ES-I3 (cell line): ENCODE data around the gene PEX5L.
"Not testable (repeated sequence)": the region's sequence is repeated elsewhere in the genome, so short reads cannot be mapped to it uniquely, and the experiment has no call there.

Experiments
- H3K36me3 ChIP-seq: 2 replicates; pipeline ENCODE4 v1.6.1; 2013; ENCODE audit warnings: mild to moderate bottlenecking, low read length, control low read depth, moderate library complexity; ENCODE audit not compliant: insufficient read depth
- H3K4me1 ChIP-seq: 2 replicates; pipeline ENCODE4 v1.6.1; 2013; ENCODE audit warnings: mild to moderate bottlenecking, control low read depth, low read length; ENCODE audit not compliant: insufficient read depth
- H3K9ac ChIP-seq: 2 replicates; pipeline ENCODE4 v1.6.1; 2013; ENCODE audit warnings: low read depth, mild to moderate bottlenecking, low read length, moderate library complexity
- H3K9me3 ChIP-seq: 2 replicates; pipeline ENCODE4 v1.6.1; 2013; ENCODE audit warnings: mild to moderate bottlenecking, low read length, moderate library complexity; ENCODE audit not compliant: control insufficient read depth, insufficient read depth

PEX5L gene, protein sequence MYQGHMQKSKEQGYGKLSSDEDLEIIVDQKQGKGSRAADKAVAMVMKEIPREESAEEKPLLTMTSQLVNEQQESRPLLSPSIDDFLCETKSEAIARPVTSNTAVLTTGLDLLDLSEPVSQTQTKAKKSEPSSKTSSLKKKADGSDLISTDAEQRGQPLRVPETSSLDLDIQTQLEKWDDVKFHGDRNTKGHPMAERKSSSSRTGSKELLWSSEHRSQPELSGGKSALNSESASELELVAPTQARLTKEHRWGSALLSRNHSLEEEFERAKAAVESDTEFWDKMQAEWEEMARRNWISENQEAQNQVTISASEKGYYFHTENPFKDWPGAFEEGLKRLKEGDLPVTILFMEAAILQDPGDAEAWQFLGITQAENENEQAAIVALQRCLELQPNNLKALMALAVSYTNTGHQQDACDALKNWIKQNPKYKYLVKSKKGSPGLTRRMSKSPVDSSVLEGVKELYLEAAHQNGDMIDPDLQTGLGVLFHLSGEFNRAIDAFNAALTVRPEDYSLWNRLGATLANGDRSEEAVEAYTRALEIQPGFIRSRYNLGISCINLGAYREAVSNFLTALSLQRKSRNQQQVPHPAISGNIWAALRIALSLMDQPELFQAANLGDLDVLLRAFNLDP

DNA sequence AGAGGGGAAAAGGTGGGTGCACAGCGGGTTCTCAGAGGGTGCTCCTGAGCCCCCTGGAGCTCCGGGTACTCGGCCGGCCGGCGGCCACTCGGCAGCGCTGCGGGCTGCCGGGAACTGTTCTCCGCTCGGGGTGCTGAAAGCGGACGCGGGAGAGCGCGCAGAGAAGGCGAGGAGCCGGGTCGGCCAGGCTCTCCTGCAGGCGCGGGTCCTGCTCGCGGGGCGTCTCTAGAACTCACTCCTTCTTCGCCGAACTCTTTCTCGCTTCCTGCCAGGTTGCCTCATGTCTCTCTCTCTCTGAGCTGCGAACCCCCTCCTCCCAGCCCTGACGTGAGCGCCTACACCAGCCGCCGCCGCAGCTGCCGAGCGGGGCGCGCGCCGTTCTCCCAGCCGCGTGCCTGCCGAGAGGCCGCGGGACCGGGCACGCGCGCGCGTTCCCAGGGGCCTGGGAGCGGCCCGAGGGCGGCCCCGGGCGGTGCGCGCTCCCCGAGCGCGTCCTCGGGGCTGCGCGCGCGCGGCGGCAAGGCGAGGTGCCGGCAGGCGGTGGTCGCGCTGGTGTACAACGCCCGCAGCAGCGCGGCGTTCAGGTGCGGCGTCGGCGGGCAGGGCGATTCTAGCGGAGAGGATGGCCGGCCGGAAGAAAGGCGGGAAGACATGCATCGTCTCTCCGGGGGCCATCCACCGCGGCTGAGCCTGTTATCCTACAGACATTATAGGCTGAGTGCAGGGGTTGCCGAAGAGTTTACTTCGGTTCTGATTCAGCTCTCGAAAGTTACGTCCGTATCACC, at the start of gene PEX5L:
Gene PEX5L (minus strand): TSS at position 267 of the 785 bp plus-strand sequence. CDS start 338 bp downstream, outside the sequence.
- Histone ChIP-seq H3K4me1 (no peaks in the 10 kb centered on the region), H3K9me3 (no peaks in the 10 kb centered on the region), H3K36me3 (no peaks in the 10 kb centered on the region), H3K9ac (peak within 1 kb of the TSS; percentile 50)

DNA sequence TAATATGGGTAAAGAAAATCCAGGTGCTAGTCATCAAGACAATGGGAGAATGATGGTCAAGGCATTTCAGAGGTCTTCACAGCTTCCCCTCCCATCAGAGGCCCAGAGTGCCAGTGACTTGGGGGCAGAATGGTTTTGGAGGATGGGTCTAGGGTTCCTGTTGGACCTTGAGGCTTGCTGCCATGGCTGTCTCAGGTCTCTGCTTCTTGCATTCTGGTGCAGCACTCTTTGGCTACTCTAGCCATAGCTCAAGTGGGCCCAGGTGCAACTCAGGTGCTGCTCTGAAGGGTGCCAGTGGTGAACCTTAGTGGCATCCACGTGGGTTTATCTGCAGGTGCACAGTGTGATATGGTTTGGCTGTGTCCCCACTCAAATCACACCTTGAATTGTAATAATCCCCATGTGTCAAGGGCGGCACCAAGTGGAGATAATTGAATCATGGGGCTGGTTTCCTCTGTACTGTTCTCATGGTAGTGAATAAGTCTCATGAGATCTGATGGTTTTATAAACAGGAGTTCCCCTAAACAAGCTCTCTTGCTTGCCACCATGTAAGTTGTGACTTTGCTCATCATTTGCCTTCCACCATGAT, 48.5 kb upstream of the PEX5L start:
- no peaks in the 10 kb centered on the region for H3K36me3 ChIP-seq
- no peaks in the 10 kb centered on the region for H3K4me1 ChIP-seq
- H3K9ac ChIP-seq: no peak overlapping the region
- no peaks in the 10 kb centered on the region; the same call in 1 of the 2 replicates for H3K9me3 ChIP-seq

DNA sequence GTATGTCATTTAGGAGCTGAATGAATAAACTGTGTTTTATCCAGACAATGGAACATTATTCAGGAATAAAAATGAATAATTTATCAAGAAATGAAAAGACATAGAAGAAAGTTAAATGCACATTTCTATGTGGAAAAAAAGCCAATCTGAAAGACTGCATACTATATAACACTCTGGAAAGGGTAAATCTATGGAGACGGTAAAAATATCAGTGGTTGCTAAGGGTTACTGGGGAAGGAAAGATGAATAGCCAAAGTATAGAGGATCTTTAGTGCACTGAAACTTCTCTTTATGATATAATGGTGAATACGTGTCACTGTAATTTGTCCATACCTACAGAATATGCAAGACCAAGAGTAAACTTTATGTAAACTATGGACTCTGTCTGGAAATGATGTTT, 46.0 kb upstream of the PEX5L start:
- no peaks in the 10 kb centered on the region; the same call in 1 of the 2 replicates for H3K9me3 ChIP-seq
- no peaks in the 10 kb centered on the region for H3K36me3 ChIP-seq
- H3K9ac ChIP-seq: no peak overlapping the region
- H3K4me1 ChIP-seq: no peaks in the 10 kb centered on the region

DNA sequence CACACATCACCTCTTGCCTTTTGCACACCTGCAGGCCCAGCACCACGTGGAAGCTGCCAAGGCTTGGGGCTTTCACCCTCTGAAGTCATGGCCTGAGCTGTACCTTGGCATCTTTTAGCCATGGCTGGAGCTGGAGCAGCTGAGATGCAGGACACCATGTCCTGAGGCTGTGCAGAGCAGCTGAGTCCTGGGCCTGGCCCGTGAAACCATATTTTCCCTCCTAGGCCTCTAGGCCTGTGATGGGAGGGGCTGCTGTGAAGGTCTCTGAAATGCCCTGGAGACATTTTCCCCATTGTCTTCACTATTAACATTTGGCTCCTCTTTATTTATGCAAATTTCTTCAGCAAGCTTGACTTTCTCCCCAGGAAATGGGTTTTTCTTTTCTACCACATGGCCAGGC, 41.9 kb upstream of the PEX5L start:
- Histone ChIP-seq H3K9me3 (no peaks in the 10 kb centered on the region; the same call in 1 of the 2 replicates), H3K9ac (no peak overlapping the region), H3K4me1 (no peaks in the 10 kb centered on the region), H3K36me3 (no peaks in the 10 kb centered on the region)

DNA sequence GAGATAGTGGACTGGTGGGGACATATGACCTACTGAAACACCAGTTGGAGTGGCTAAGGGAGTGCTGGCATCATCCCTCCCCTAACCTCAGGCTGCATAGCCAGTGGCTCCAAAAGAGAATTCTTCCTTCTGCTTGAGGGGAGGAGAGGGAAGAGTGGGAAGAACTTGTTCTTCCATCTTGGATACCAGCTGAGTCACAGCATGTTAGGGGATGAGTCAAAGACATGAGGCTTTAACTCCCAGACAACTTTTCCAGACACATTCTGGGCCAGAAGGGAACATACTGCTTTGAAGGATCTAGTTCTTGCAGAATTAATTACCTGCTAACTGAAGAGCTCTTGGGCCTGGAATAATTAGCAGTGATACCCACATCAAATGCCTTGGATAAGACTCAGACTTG, 36.8 kb upstream of the PEX5L start:
- Histone ChIP-seq H3K4me1 (peaks cover 13% of the 10 kb centered on the region; the same call in 1 of the 2 replicates), H3K36me3 (no peaks in the 10 kb centered on the region), H3K9me3 (no peaks in the 10 kb centered on the region), H3K9ac (no peak overlapping the region)

DNA sequence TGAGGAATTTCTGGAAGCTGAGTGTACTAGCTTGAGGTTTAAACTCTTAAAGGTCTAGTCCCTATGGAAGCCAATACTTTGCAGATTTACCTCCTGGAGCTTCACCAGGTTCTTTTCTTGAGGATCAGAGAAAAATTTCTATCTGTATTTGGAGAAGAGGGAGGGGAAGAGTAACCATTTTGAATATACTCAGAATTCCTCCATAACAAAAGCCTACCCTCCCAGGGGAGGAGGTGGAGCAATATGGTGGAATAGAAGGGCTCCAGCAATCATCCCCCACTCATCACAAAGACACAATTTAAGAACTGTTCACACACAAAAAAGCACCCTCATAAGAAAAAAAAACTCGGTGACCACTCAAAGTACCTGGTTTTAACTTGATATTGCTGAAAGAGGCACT, 36.0 kb upstream of the PEX5L start:
- Histone ChIP-seq H3K4me1 (peaks cover 13% of the 10 kb centered on the region; the same call in 1 of the 2 replicates), H3K9ac (no peak overlapping the region), H3K9me3 (no peaks in the 10 kb centered on the region), H3K36me3 (no peaks in the 10 kb centered on the region)

DNA sequence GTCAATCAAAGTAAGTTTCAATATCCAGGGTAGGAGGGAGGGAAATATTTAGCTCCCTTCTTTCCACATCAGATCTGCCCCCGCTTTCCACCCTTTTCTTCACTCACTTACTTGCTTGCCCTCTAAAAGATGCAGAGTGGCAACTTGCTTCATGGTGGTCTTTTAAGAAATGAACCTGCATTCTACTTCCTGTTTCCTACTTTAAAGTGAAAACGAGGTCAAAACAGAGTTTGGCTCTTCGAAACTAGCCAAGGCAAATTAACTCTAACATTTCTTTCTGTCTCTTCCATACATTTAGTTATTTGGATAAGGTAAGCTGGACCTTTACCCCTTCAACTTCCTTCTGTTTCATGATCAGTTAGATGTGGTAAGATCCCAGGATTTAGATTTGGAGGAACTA, 34.2 kb upstream of the PEX5L start:
- Histone ChIP-seq H3K36me3 (no peaks in the 10 kb centered on the region), H3K4me1 (peaks cover 13% of the 10 kb centered on the region; the same call in 1 of the 2 replicates), H3K9me3 (no peaks in the 10 kb centered on the region), H3K9ac (no peak overlapping the region)

DNA sequence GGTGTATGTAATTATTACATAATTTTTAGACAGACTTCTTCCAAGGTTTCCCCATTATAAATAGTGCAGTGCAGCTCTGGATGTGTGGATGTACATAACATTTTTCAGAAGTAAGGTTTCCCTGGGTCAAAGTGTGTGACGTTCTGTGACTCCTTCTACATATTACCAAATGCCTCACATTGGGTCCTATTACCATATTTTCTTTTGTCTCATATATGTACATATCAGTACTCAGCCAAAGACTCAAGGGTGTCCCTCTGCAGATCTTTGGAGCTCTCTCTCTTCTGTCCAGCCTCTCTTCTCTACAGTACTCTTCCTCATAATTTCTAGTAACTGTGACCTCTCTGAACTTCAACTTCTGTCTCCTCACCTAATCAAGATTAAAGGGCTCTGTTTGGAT, 31.3 kb upstream of the PEX5L start:
- Histone ChIP-seq H3K9ac (no peak overlapping the region), H3K9me3 (no peaks in the 10 kb centered on the region), H3K36me3 (no peaks in the 10 kb centered on the region), H3K4me1 (peaks cover 13% of the 10 kb centered on the region; the same call in 1 of the 2 replicates)

DNA sequence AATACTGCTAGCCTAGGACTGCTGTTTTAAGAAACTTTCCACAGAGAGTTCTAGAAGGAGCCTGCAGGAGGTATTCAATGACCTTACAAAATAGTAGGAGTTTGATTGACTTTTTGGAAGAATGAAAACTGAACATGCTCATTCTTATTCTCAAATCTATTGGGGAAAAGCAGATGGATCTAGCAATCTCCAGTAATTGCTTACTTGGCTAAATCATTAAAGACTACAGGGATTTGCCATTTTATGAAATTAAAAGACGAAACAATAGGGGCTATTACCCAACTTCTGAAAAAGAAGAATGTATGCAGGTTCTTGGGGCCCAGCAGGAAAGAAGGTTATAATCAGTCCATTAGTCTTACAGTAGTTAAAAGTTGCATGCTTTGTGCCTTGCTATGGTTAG, 29.9 kb upstream of the PEX5L start:
- peaks cover 5% of the 10 kb centered on the region; the same call in 1 of the 2 replicates for H3K4me1 ChIP-seq
- no peaks in the 10 kb centered on the region for H3K36me3 ChIP-seq
- H3K9me3 ChIP-seq: no peaks in the 10 kb centered on the region
- no peak overlapping the region for H3K9ac ChIP-seq

DNA sequence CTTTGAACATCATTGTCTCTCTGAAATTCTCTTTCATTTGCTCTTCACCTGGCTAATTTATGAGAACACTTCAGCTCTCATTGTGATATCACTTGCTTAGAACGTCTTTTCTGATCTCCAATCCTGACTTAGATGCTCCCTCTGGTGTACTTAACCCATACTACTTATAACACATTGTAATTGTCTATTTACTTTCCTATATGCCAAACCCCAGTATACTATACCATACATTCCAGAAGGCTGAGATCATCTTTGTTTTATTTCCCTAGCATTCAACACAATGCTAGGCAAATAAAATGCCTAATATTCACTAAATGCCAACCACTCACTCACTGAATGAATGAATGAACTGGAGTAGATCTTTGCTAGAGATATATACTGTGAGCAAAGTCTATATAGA, 27.0 kb upstream of the PEX5L start:
- Histone ChIP-seq H3K36me3 (no peaks in the 10 kb centered on the region), H3K9ac (no peak overlapping the region), H3K9me3 (no peaks in the 10 kb centered on the region), H3K4me1 (no peaks in the 10 kb centered on the region)

DNA sequence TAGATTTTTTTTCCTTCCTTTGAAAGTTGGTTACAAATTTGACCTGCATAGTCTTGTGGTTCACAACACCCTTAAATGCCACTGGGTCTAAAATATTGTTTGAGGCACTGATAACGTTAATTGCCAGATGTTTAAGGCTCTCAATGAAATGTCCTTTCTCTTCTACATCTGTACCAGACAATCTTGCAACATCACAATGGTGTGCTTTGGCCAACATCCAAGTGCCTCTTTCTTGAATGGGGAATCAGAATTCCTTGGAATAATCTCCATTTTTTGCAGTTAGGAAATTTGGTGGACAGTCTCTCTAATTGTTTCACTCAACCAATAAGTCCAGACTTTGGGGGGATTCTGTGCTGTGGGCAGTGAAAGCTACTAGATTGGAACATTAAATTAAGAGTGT, 26.0 kb upstream of the PEX5L start:
- Histone ChIP-seq H3K9ac (no peak overlapping the region), H3K9me3 (no peaks in the 10 kb centered on the region), H3K36me3 (no peaks in the 10 kb centered on the region), H3K4me1 (no peaks in the 10 kb centered on the region)

DNA sequence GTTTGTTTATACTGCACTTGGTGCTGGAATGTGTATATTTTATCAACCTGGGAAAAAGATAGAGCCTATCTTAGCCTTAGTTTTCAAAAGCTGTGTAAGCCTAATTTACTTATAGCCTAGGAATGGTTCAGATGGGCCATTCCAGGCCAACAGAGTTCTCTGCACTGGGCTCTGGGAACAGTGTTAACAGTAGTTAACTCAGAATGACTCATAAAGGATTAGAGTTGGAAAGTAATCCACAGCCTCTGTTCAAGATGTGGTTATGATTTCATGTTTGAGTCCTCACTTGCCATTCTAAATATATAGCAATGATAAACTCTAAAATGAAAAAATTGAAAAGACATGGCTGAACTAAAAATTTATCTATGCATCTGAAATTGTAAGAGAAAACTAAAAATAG, 22.6 kb upstream of the PEX5L start:
- no peaks in the 10 kb centered on the region for H3K9me3 ChIP-seq
- no peak overlapping the region for H3K9ac ChIP-seq
- H3K4me1 ChIP-seq: no peaks in the 10 kb centered on the region
- H3K36me3 ChIP-seq: no peaks in the 10 kb centered on the region

DNA sequence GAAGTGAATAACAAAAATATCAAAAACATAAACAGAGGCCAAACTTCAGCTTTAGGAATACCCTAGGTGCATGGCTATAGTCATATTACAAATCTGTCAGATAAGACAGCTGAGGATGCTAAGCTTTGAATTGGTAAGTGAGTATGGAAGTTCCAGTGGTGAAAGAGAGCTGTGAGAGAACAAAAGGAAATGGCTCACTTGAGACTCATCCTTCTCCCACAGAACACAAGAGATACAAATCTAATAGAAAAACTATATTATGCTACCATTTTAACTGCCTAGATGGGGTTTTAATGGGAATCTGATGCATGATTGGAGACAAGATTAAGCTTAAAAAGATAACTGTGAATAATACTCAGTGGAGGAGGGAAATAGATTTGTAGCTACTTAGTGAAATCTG, 21.5 kb upstream of the PEX5L start:
- Histone ChIP-seq H3K9ac (no peak overlapping the region), H3K36me3 (no peaks in the 10 kb centered on the region), H3K4me1 (no peaks in the 10 kb centered on the region), H3K9me3 (no peaks in the 10 kb centered on the region)

DNA sequence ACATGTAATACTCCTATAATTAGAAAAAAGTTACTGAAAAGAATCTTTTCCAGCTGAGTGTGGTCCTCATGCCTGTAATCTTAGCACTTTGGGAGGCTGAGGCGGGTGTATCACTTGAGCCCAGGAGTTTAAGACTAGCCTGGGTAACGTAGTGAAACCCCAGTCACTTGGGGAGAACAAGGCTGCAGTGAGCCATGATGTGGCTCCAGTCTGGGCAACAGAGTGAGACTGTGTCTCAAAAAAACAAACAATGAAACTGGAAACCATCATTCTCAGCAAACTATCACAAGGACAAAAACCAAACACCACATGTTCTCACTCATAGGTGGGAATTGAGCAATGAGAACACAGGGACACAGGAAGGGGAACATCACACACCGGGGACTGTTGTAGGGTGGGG, 18.9 kb upstream of the PEX5L start:
- not testable (repeated sequence) for H3K9ac ChIP-seq, H3K9me3 ChIP-seq, H3K36me3 ChIP-seq, H3K4me1 ChIP-seq
